Testis (tissue), 2 donors: ENCODE measurements around the gene UBA1.

Experiments
- CTCF ChIP-seq, 3 experiments: fragments of 450-650 bp in 2 of 3; fragments of 200-600 bp in 1 of 3; sonication (generic) in 1 of 3; IDR thresholded peaks; one replicate each; pipeline ENCODE4 v1.5.1; 2016 to 2019; ENCODE audit warnings: antibody characterized with exemption in 3 of 3, mild to moderate bottlenecking in 2 of 3, moderate library complexity in 1 of 3
- POLR2A ChIP-seq: fragments of 450-650 bp; IDR thresholded peaks from one replicate; pipeline ENCODE4 v1.6.1; 2017; ENCODE audit warnings: antibody characterized with exemption, mild to moderate bottlenecking, moderate library complexity

GRCh38 chrX:47182106-47182700 is 11.4 kb upstream of the UBA1 start:
- TF ChIP-seq CTCF (IDR thresholded peaks at IDR 0.05) (no peak), POLR2A (no peak)
